K562 (cell line): ENCODE measurements around the gene RLN1. TPM values are rescaled to one million over a fixed set of nuclear protein-coding genes. Genes with fewer than 3 reads are reported as not detected.

Experiments
- ATAC-seq: fragments of 200-7000 bp; cut with Tn5 transposase; 3 replicates; pipeline ENCODE4 v1.9.1; 2020; ENCODE audit warnings: moderate library complexity
- BruUV-seq: library from RNA; stranded (reverse); fragments of 400-500 nt; replicated peaks from 2 replicates; lab custom pipeline; 2021; lab: Mats Ljungman, UMichigan
- CTCF ChIA-PET: fragments of 300-600 bp; formaldehyde crosslinking; extraction: SDS; loops from one replicate; lab custom pipeline; 2021; ENCODE audit warnings: low intra/inter-chr PET ratio; lab: Yijun Ruan, JAX
- POLR2A ChIA-PET: fragments of 300-600, 350-650 bp; sonication (Branson Sonifier 250); formaldehyde crosslinking; extraction: SDS; loops from one replicate; lab custom pipeline; 2021; ENCODE audit warnings: antibody characterized with exemption, inconsistent platforms; lab: Yijun Ruan, JAX
- DNase-seq, 4 experiments: peaks; one replicate each; pipeline versions ENCODE4 v3.0.0 to v3.0.0-alpha.2; 2011 to 2018; ENCODE audit warnings: low spot score in 3 of 4, mixed read lengths in 3 of 4; ENCODE audit errors: extremely low read depth in 1 of 4
- FAIRE-seq: peaks from 2 replicates; lab custom pipeline; 2011; peaks lifted over from hg19 to GRCh38; lab: Jason Lieb, UNC
- H2AFZ ChIP-seq: 2 replicates; pipeline ENCODE4 v1.6.0; 2011; ENCODE audit warnings: low read depth, low read length, control low read depth, inconsistent platforms
- H3K27ac ChIP-seq: fragments of 200-600 bp; 3 replicates; pipeline ENCODE4 v1.8.0; 2011; ENCODE audit warnings: low read depth, mild to moderate bottlenecking, control low read depth, inconsistent platforms, low read length, moderate library complexity, mixed read lengths; ENCODE audit errors: extremely low read depth
- H3K27me3 ChIP-seq, 2 experiments: fragments of 300-600 bp in 1 of 2; 2 replicates in 1 of 2; 3 replicates in 1 of 2; pipeline versions ENCODE4 v1.6.0 to v1.8.0; 2011; ENCODE audit warnings: inconsistent platforms in 2 of 2, low read length in 2 of 2, mild to moderate bottlenecking in 1 of 2, mixed read lengths in 1 of 2, moderate library complexity in 1 of 2; ENCODE audit not compliant: control insufficient read depth in 2 of 2, insufficient read depth in 2 of 2
- H3K36me3 ChIP-seq: fragments of 300-600 bp; 3 replicates; pipeline ENCODE4 v1.8.0; 2011; ENCODE audit warnings: mild to moderate bottlenecking, low read length, inconsistent platforms; ENCODE audit not compliant: control insufficient read depth, insufficient read depth
- H3K4me1 ChIP-seq, 2 experiments: fragments of 200-600 bp in 1 of 2; replicated peaks in 1 of 2; 2 replicates in 1 of 2; 3 replicates in 1 of 2; pipeline versions ENCODE4 v1.5.1 to v1.8.0; 2011; ENCODE audit warnings: inconsistent platforms in 2 of 2, low read length in 2 of 2, mild to moderate bottlenecking in 1 of 2, mixed read lengths in 1 of 2, moderate library complexity in 1 of 2; ENCODE audit not compliant: control insufficient read depth in 2 of 2, insufficient read depth in 2 of 2
- H3K4me2 ChIP-seq: 2 replicates; pipeline ENCODE4 v1.6.1; 2011; ENCODE audit warnings: low read length, control low read depth, inconsistent platforms, mixed read lengths; ENCODE audit not compliant: insufficient read depth
- H3K4me3 ChIP-seq: fragments of 200-600 bp; sonication (generic), shearing (Covaris generic); 2 replicates; pipeline ENCODE4 v1.5.1; 2016; ENCODE audit warnings: control low read depth, inconsistent platforms
- H3K79me2 ChIP-seq: fragments of 200-600 bp; 3 replicates; pipeline ENCODE4 v1.8.0; 2011; ENCODE audit warnings: low read length, inconsistent platforms; ENCODE audit not compliant: control insufficient read depth, insufficient read depth
- H3K9ac ChIP-seq, 2 experiments: 2 replicates each; pipeline versions ENCODE4 v1.6.0 to v1.6.1; 2011; ENCODE audit warnings: low read depth in 2 of 2, low read length in 2 of 2, control low read depth in 1 of 2, inconsistent platforms in 1 of 2, mild to moderate bottlenecking in 1 of 2, mixed read lengths in 1 of 2; ENCODE audit not compliant: insufficient read depth in 1 of 2
- H3K9me1 ChIP-seq: one replicate; pipeline ENCODE4 v1.6.0; 2011; ENCODE audit warnings: inconsistent platforms, mild to moderate bottlenecking, low read length, moderate library complexity; ENCODE audit not compliant: control insufficient read depth, insufficient read depth
- H3K9me3 ChIP-seq: replicated peaks from 2 replicates; pipeline ENCODE4 v1.5.1; 2011; ENCODE audit warnings: low read depth, low read length, inconsistent platforms; ENCODE audit not compliant: control insufficient read depth, insufficient read depth
- H4K20me1 ChIP-seq: replicated peaks from 2 replicates; pipeline ENCODE4 v1.6.1; 2011; ENCODE audit warnings: low read length, inconsistent platforms, mixed read lengths; ENCODE audit not compliant: control insufficient read depth, insufficient read depth
- FOXA3 ChIP-seq, 2 experiments: fragments of 450-650 bp in 1 of 2; sonication (generic) in 1 of 2; formaldehyde crosslinking; IDR thresholded peaks in 1 of 2; conservative IDR thresholded peaks in 1 of 2; 2 replicates each; pipeline versions ENCODE4 v1.4.0 to v1.8.0; 2020 to 2022; ENCODE audit warnings: mild to moderate bottlenecking in 2 of 2, missing genetic modification reagents in 1 of 2
- HNRNPL ChIP-seq: fragments of 200-400 bp; formaldehyde crosslinking; IDR thresholded peaks from 2 replicates; pipeline ENCODE4 v1.6.1; 2017; ENCODE audit warnings: low read depth, mild to moderate bottlenecking, low read length
- HNRNPLL ChIP-seq: fragments of 200-400 bp; formaldehyde crosslinking; IDR thresholded peaks from 2 replicates; pipeline ENCODE4 v1.6.1; 2017; ENCODE audit warnings: low read length, low read depth, mild to moderate bottlenecking; ENCODE audit not compliant: poor library complexity, severe bottlenecking
- NR1H2 ChIP-seq: sonication (generic); formaldehyde crosslinking; IDR thresholded peaks from 2 replicates; pipeline ENCODE4 v1.4.0; 2020; ENCODE audit warnings: mild to moderate bottlenecking, missing genetic modification reagents
- RUNX1 ChIP-seq: sonication (generic); IDR thresholded peaks from 2 replicates; pipeline ENCODE4 v1.6.1; 2016; ENCODE audit warnings: antibody characterized with exemption, low read depth
- SMAD1 ChIP-seq: fragments of 150-350 bp; IDR thresholded peaks from 2 replicates; pipeline ENCODE4 v1.6.1; 2014; ENCODE audit warnings: low read length, low read depth; ENCODE audit not compliant: partially characterized antibody
- SNRNP70 ChIP-seq: fragments of 200-400 bp; formaldehyde crosslinking; optimal IDR thresholded peaks from 2 replicates; pipeline ENCODE3; 2017; ENCODE audit warnings: low read depth, low read length
- ZC3H11A ChIP-seq: IDR thresholded peaks from 2 replicates; pipeline ENCODE4 v1.6.1; 2012; ENCODE audit warnings: low read depth, low read length, improper control_type of control experiment
- WGBS: fragments of 100-300 bp; shearing (Covaris generic); methylation state at CpG from one replicate; pipeline ENCODE4 v1.1.6; 2016; ENCODE audit warnings: low coverage, mixed read lengths; ENCODE audit not compliant: insufficient coverage; ENCODE audit errors: missing lambda C conversion rate; 5-methylcytosine and 5-hydroxymethylcytosine counted together
- in situ Hi-C: fragments of 300-500 bp; cut with MboI; formaldehyde crosslinking; loops from 4 replicates; pipeline ENCODE4 v1.15.0; 2018; ENCODE audit warnings: inconsistent platforms, mixed read lengths
- intact Hi-C: fragments of 100-400 bp; cut with micrococcal nuclease; formaldehyde crosslinking; loops from 2 replicates; pipeline ENCODE4 v1.14.2; 2022
- polyA plus RNA-seq, 8 experiments: library from polyadenylated mRNA; depleted of rRNA in 4 of 8; stranded (reverse) in 5 of 8; unstranded in 3 of 8; fragments of >200 nt; fragmentation: Nextera tagmentation in 2 of 8; fragmentation: Illumina TruSeq in 1 of 8; extraction: Ambion mirVana in 2 of 8; extraction: Trizol in 1 of 8; gene quantifications; 2 replicates each; pipeline versions ENCODE4 v1.2.1 to v1.2.3, GENCODE V29; 2011 to 2014; ENCODE audit warnings: inconsistent platforms in 1 of 8, missing spikeins in 1 of 8
- total RNA-seq, 7 experiments: library from RNA; depleted of rRNA in 6 of 7; stranded (reverse); fragments of >200 nt in 6 of 7; fragmentation: Illumina TruSeq in 2 of 7; extraction: Trizol in 2 of 7; gene quantifications; 2 replicates each; pipeline versions ENCODE4 v1.2.1 to v1.2.3, GENCODE V29; 2011 to 2021; ENCODE audit warnings: low replicate concordance in 1 of 7
- TF ChIP-seq, protein P1 (sequence below): fragments of 450-650 bp; IDR thresholded peaks from 2 replicates; pipeline ENCODE4 v1.6.1; 2016; ENCODE audit warnings: low read depth, mild to moderate bottlenecking, moderate library complexity
- TF ChIP-seq, protein P2 (sequence below), 2 experiments: IDR thresholded peaks; 2 replicates each; pipeline ENCODE4 v1.6.1; 2011; ENCODE audit warnings: borderline replicate concordance in 1 of 2, control low read depth in 1 of 2, low read depth in 1 of 2, low read length in 1 of 2, mild to moderate bottlenecking in 1 of 2, mixed read lengths in 1 of 2, moderate library complexity in 1 of 2; ENCODE audit not compliant: insufficient read depth in 1 of 2, insufficient read length in 1 of 2, poor library complexity in 1 of 2, severe bottlenecking in 1 of 2; ENCODE audit errors: extremely low read depth in 1 of 2

Gene RLN1
- total and polyA plus RNA-seq, 9 of the 15 experiments (the other 6 are each of a cell fraction or from before 2014, with no cell fraction given), result not detected

DNA sequence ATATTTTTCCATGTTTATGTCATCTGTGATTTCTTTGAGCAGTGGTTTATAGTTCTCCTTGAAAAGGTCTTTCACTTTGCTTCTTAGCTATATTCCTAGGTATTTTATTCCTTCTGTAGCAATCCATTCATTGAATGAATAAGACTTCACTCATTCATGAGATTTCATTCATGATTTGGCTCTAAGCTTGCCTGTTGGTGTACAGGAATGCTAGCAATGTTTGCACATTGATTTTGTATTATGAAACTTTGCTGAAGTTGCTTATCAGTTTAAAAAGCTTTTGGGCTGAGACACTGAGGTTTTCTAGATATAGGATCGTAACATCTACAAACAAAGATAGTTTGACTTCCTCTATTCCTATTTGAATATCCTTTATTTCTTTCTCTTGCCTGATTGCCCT lies 51.1 kb downstream of the RLN1 start:
- Histone ChIP-seq H3K9me3 (no peaks in the 10 kb centered on the region), H3K9ac (no peak overlapping the region), H2AFZ (no peak overlapping the region), H3K4me2 (no peak overlapping the region), H3K36me3 (no peaks in the 10 kb centered on the region), H3K27ac (no peak overlapping the region), H3K79me2 (no peaks in the 10 kb centered on the region), H3K4me1 (no peaks in the 10 kb centered on the region), H4K20me1 (no peaks in the 10 kb centered on the region), H3K4me3 (no peak overlapping the region), H3K9me1 (no peaks in the 10 kb centered on the region), H3K27me3 (no peaks in the 10 kb centered on the region)
- FAIRE-seq (no peak), DNase-seq (no peak), ATAC-seq (no peak)
- ChIA-PET POLR2A (no interaction called here), CTCF (no interaction called here)
- WGBS, result 0% methylated on average over 1 of the region's 1 CpG
- in situ Hi-C loops (no loop called here), intact Hi-C loops (no loop called here)
- no TSS peak for BruUV-seq
- no peak for TF ChIP-seq SNRNP70
- no peak for TF ChIP-seq HNRNPL
- TF ChIP-seq NR1H2, result no peak
- no peak for TF ChIP-seq FOXA3 (CRISPR knock-in tag; conservative IDR thresholded peaks at IDR 0.05 in 1 of 2, IDR thresholded peaks at IDR 0.05 in 1 of 2)
- TF ChIP-seq ZC3H11A, result no peak
- TF ChIP-seq, protein P1, sequence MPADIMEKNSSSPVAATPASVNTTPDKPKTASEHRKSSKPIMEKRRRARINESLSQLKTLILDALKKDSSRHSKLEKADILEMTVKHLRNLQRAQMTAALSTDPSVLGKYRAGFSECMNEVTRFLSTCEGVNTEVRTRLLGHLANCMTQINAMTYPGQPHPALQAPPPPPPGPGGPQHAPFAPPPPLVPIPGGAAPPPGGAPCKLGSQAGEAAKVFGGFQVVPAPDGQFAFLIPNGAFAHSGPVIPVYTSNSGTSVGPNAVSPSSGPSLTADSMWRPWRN, result no peak
- TF ChIP-seq HNRNPLL, result no peak
- TF ChIP-seq RUNX1, result no peak
- no peak for TF ChIP-seq SMAD1
- TF ChIP-seq, protein P2, sequence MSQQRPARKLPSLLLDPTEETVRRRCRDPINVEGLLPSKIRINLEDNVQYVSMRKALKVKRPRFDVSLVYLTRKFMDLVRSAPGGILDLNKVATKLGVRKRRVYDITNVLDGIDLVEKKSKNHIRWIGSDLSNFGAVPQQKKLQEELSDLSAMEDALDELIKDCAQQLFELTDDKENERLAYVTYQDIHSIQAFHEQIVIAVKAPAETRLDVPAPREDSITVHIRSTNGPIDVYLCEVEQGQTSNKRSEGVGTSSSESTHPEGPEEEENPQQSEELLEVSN (IDR thresholded peaks at IDR 0.05; ENCODE audit: borderline replicate concordance in 1 of 2, extremely low read depth in 1 of 2, insufficient read depth in 1 of 2, insufficient read length in 1 of 2, low read depth in 1 of 2, low read length in 1 of 2, poor library complexity in 1 of 2, severe bottlenecking in 1 of 2), result no peak
